Measurements from ENCODE around the gene FAM168B.
"Not testable (repeated sequence)": the region's sequence is repeated elsewhere in the genome, so short reads cannot be mapped to it uniquely, and the experiment has no call there.

Gene FAM168B

GRCh38 chr2:131093696-131094462 lies 619 bp upstream of the FAM168B start:
- Histone ChIP-seq H3K4me2 (ENCODE audit: low read length) (peak overlapping the region; percentile 82), H3K9me3 (replicated peaks; ENCODE audit: low read length) (no peaks in the 10 kb centered on the region), H3K4me3 (ENCODE audit: low read length) (peak overlapping the region; percentile 100), H3K9ac (ENCODE audit: low read depth, low read length) (peak overlapping the region; percentile 99), H3K27me3 (ENCODE audit: control insufficient read depth, insufficient read depth, low read length) (no peaks in the 10 kb centered on the region), H3K4me1 (ENCODE audit: control insufficient read depth, insufficient read depth, low read length) (no peaks in the 10 kb centered on the region), H3K36me3 (ENCODE audit: insufficient read depth, low read length) (no peaks in the 10 kb centered on the region)

- Histone ChIP-seq H3K4me1 (ENCODE audit: control insufficient read depth, insufficient read depth, low read length) (no peaks in the 10 kb centered on the region), H3K4me2 (ENCODE audit: low read length) (peak overlapping the region; percentile 82), H3K9ac (ENCODE audit: low read depth, low read length) (peak overlapping the region; percentile 99), H3K36me3 (ENCODE audit: insufficient read depth, low read length) (peaks cover 12% of the 10 kb centered on the region), H3K27me3 (ENCODE audit: control insufficient read depth, insufficient read depth, low read length) (no peaks in the 10 kb centered on the region), H3K4me3 (ENCODE audit: low read length) (peak overlapping the region; percentile 100), H3K9me3 (replicated peaks; ENCODE audit: low read length) (no peaks in the 10 kb centered on the region)
Observed at GRCh38 chr2:131092458-131093005, 728 bp downstream of the FAM168B start.

- Histone ChIP-seq H3K4me3 (ENCODE audit: low read length) (no peak overlapping the region), H3K9ac (ENCODE audit: low read depth, low read length) (no peak overlapping the region), H3K4me2 (ENCODE audit: low read length) (no peak overlapping the region), H3K4me1 (ENCODE audit: control insufficient read depth, insufficient read depth, low read length) (peaks cover 5% of the 10 kb centered on the region), H3K36me3 (ENCODE audit: insufficient read depth, low read length) (peaks cover 52% of the 10 kb centered on the region), H3K9me3 (replicated peaks; ENCODE audit: low read length) (no peaks in the 10 kb centered on the region), H3K27me3 (ENCODE audit: control insufficient read depth, insufficient read depth, low read length) (no peaks in the 10 kb centered on the region)
Observed at GRCh38 chr2:131085646-131086045, 7.6 kb downstream of the FAM168B start.

- Histone ChIP-seq H3K9me3 (replicated peaks; ENCODE audit: low read length) (no peaks in the 10 kb centered on the region), H3K36me3 (ENCODE audit: insufficient read depth, low read length) (peaks cover 70% of the 10 kb centered on the region), H3K9ac (ENCODE audit: low read depth, low read length) (no peak overlapping the region), H3K4me2 (ENCODE audit: low read length) (no peak overlapping the region), H3K4me3 (ENCODE audit: low read length) (no peak overlapping the region), H3K4me1 (ENCODE audit: control insufficient read depth, insufficient read depth, low read length) (peaks cover 5% of the 10 kb centered on the region), H3K27me3 (ENCODE audit: control insufficient read depth, insufficient read depth, low read length) (no peaks in the 10 kb centered on the region)
Observed at GRCh38 chr2:131081190-131081589, 12.1 kb downstream of the FAM168B start.

- not testable (repeated sequence) for H3K4me3 ChIP-seq (ENCODE audit: low read length); H3K9ac ChIP-seq (ENCODE audit: low read depth, low read length); H3K27me3 ChIP-seq (ENCODE audit: control insufficient read depth, insufficient read depth, low read length); H3K4me2 ChIP-seq (ENCODE audit: low read length); H3K4me1 ChIP-seq (ENCODE audit: control insufficient read depth, insufficient read depth, low read length); H3K9me3 ChIP-seq (replicated peaks; ENCODE audit: low read length)
- peaks cover 70% of the 10 kb centered on the region for H3K36me3 ChIP-seq (ENCODE audit: insufficient read depth, low read length)
Observed at GRCh38 chr2:131079931-131080330, 13.3 kb downstream of the FAM168B start.

- Histone ChIP-seq H3K4me3 (ENCODE audit: low read length) (no peak overlapping the region), H3K9me3 (replicated peaks; ENCODE audit: low read length) (no peaks in the 10 kb centered on the region), H3K27me3 (ENCODE audit: control insufficient read depth, insufficient read depth, low read length) (no peaks in the 10 kb centered on the region), H3K36me3 (ENCODE audit: insufficient read depth, low read length) (peaks cover 82% of the 10 kb centered on the region), H3K4me1 (ENCODE audit: control insufficient read depth, insufficient read depth, low read length) (no peaks in the 10 kb centered on the region), H3K4me2 (ENCODE audit: low read length) (no peak overlapping the region), H3K9ac (ENCODE audit: low read depth, low read length) (no peak overlapping the region)
Observed at GRCh38 chr2:131077966-131078365, 15.3 kb downstream of the FAM168B start.

- no peaks in the 10 kb centered on the region for H3K9me3 ChIP-seq (replicated peaks; ENCODE audit: low read length)
- H3K27me3 ChIP-seq (ENCODE audit: control insufficient read depth, insufficient read depth, low read length) = no peaks in the 10 kb centered on the region
- H3K9ac ChIP-seq (ENCODE audit: low read depth, low read length) = no peak overlapping the region
- no peaks in the 10 kb centered on the region for H3K4me1 ChIP-seq (ENCODE audit: control insufficient read depth, insufficient read depth, low read length)
- no peak overlapping the region for H3K4me3 ChIP-seq (ENCODE audit: low read length)
- H3K36me3 ChIP-seq (ENCODE audit: insufficient read depth, low read length) = peaks cover 77% of the 10 kb centered on the region
- H3K4me2 ChIP-seq (ENCODE audit: low read length) = no peak overlapping the region
Observed at GRCh38 chr2:131077182-131077846, 15.9 kb downstream of the FAM168B start.

- Histone ChIP-seq H3K36me3 (ENCODE audit: insufficient read depth, low read length) (peaks cover 76% of the 10 kb centered on the region), H3K4me1 (ENCODE audit: control insufficient read depth, insufficient read depth, low read length) (no peaks in the 10 kb centered on the region), H3K9ac (ENCODE audit: low read depth, low read length) (no peak overlapping the region), H3K4me3 (ENCODE audit: low read length) (no peak overlapping the region), H3K27me3 (ENCODE audit: control insufficient read depth, insufficient read depth, low read length) (no peaks in the 10 kb centered on the region), H3K9me3 (replicated peaks; ENCODE audit: low read length) (no peaks in the 10 kb centered on the region), H3K4me2 (ENCODE audit: low read length) (no peak overlapping the region)
Observed at GRCh38 chr2:131076707-131077106, 16.6 kb downstream of the FAM168B start.

GRCh38 chr2:131075578-131075977 lies 17.7 kb downstream of the FAM168B start:
- not testable (repeated sequence) for H3K4me2 ChIP-seq (ENCODE audit: low read length); H3K27me3 ChIP-seq (ENCODE audit: control insufficient read depth, insufficient read depth, low read length); H3K9ac ChIP-seq (ENCODE audit: low read depth, low read length); H3K4me1 ChIP-seq (ENCODE audit: control insufficient read depth, insufficient read depth, low read length); H3K9me3 ChIP-seq (replicated peaks; ENCODE audit: low read length); H3K4me3 ChIP-seq (ENCODE audit: low read length)
- H3K36me3 ChIP-seq (ENCODE audit: insufficient read depth, low read length) = peaks cover 77% of the 10 kb centered on the region

GRCh38 chr2:131068172-131068571 lies 25.1 kb downstream of the FAM168B start:
- H3K9me3 ChIP-seq (replicated peaks; ENCODE audit: low read length); H3K4me2 ChIP-seq (ENCODE audit: low read length); H3K4me3 ChIP-seq (ENCODE audit: low read length); H3K9ac ChIP-seq (ENCODE audit: low read depth, low read length); H3K27me3 ChIP-seq (ENCODE audit: control insufficient read depth, insufficient read depth, low read length); H3K4me1 ChIP-seq (ENCODE audit: control insufficient read depth, insufficient read depth, low read length): not testable (repeated sequence)
- peaks cover 62% of the 10 kb centered on the region for H3K36me3 ChIP-seq (ENCODE audit: insufficient read depth, low read length)

- H3K36me3 ChIP-seq (ENCODE audit: insufficient read depth, low read length) = peaks cover 64% of the 10 kb centered on the region
- H3K9ac ChIP-seq (ENCODE audit: low read depth, low read length) = no peak overlapping the region
- no peaks in the 10 kb centered on the region for H3K4me1 ChIP-seq (ENCODE audit: control insufficient read depth, insufficient read depth, low read length)
- H3K9me3 ChIP-seq (replicated peaks; ENCODE audit: low read length) = no peaks in the 10 kb centered on the region
- no peak overlapping the region for H3K4me3 ChIP-seq (ENCODE audit: low read length)
- no peak overlapping the region for H3K4me2 ChIP-seq (ENCODE audit: low read length)
- H3K27me3 ChIP-seq (ENCODE audit: control insufficient read depth, insufficient read depth, low read length) = no peaks in the 10 kb centered on the region
Observed at GRCh38 chr2:131067465-131068125, 25.7 kb downstream of the FAM168B start.

Measured in skeletal muscle satellite cell (primary cell).